VCaP (cell line): ENCODE measurements around the gene BTAF1.

ENCODE experiments used
- H3K27ac ChIP-seq: fragments of 450-650 bp; 2 replicates; pipeline ENCODE4 v1.5.1; 2017
- CTCF ChIP-seq: fragments of 450-650 bp; conservative IDR thresholded peaks from 2 replicates; pipeline ENCODE4 v1.5.1; 2017; ENCODE audit warnings: mild to moderate bottlenecking, moderate library complexity

The BTAF1 gene

GRCh38 chr10:91896212-91896756, 27.3 kb upstream of the BTAF1 start:
- no peak overlapping the region for H3K27ac ChIP-seq
- no peak for TF ChIP-seq CTCF

- TF ChIP-seq CTCF, result no peak
- no peak overlapping the region for H3K27ac ChIP-seq
Observed at GRCh38 chr10:91897421-91897820, 26.1 kb upstream of the BTAF1 start.

- TF ChIP-seq CTCF, result no peak
- H3K27ac ChIP-seq, result no peak overlapping the region
Observed at GRCh38 chr10:91901784-91902677, 21.5 kb upstream of the BTAF1 start.

- no peak for TF ChIP-seq CTCF
- H3K27ac ChIP-seq, result no peak overlapping the region
Observed at GRCh38 chr10:91907033-91907594, 16.5 kb upstream of the BTAF1 start.

- peak overlapping the region; percentile 75 for H3K27ac ChIP-seq
- no peak for TF ChIP-seq CTCF
Observed at GRCh38 chr10:91907914-91908336, 15.6 kb upstream of the BTAF1 start.

GRCh38 chr10:91908337-91909116, 15.0 kb upstream of the BTAF1 start:
- TF ChIP-seq CTCF, result peak; percentile 82
- H3K27ac ChIP-seq, result peak overlapping the region; percentile 75
